Stimulated activated CD4-positive, alpha-beta T cell treated with anti-CD3 and anti-CD28 coated beads, TNF-alpha, amount 100 ng/mL, for 48 hours (primary cell): ENCODE data around the gene SPATA33.
"Not testable (repeated sequence)": the region's sequence is repeated elsewhere in the genome, so short reads cannot be mapped to it uniquely, and the experiment has no call there.

Source experiments
- DNase-seq, 3 donors: peaks; one replicate each; pipeline ENCODE4 v3.0.0-alpha.2; 2020; ENCODE audit warnings: low read depth in 3 of 3

SPATA33 gene

DNA sequence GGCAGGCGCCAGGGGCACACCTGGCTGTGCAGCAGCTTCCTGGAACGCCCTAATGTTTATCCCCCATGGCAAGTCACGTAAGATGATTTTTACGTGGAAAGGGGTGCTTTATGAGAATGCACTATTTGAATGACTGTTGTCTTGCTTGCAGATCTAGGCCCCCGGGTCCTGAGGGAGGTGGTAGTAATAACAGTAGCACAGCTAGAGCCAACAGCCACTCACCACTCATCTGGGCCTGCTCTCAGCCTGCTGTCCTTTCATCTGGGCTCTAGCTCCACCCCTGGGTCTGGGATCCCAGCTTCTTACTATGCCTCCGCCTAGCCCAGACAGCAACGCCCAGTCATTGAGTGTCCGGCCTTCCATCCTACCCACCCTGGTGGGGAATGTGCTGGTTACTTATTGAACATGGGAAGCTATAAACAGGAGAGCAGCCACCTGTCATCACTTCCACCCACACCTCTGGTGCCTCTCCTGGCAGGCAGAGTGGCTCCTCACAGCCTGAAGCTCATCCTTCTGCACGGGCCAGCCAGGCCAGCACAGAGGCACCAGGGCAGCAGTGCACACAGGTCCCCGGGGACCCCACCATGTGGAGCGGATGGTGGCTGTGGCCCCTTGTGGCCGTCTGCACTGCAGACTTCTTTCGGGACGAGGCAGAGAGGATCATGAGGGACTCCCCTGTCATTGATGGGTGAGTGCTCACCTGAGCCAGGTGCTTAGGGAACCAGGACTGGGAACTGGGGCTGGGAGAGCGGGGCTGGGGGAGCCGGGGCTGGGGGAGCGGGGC is 27.6 kb upstream of the SPATA33 start:
- DNase-seq = no peak

DNA sequence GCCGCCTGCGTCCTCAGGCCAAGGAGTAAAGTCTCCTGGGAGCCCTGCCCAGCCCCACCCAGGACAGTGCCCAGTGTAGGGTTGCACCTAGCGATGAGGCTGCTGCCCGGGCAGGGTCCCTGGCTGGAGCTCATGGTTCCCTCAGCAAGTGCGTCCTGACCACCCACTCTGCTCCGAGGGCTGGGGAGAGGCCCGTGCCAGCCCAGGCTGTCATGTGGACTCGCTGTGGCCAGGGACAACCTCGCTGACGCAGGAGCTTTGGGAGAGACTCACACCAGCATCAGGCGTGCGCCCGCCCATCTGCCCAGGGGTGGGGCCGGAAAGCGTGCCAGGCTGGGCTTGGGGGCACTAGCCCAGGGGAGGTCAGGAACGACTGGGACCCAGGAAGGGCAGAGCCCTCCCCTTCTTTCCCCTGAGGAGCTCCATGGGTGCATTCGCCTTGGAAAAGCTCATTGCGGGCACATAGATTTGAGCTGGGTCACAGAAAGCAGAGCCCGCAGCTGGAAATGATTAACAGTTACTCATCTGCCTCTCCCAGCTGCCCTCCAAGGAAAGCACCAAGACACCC is 24.5 kb upstream of the SPATA33 start:
- no peak for DNase-seq

DNA sequence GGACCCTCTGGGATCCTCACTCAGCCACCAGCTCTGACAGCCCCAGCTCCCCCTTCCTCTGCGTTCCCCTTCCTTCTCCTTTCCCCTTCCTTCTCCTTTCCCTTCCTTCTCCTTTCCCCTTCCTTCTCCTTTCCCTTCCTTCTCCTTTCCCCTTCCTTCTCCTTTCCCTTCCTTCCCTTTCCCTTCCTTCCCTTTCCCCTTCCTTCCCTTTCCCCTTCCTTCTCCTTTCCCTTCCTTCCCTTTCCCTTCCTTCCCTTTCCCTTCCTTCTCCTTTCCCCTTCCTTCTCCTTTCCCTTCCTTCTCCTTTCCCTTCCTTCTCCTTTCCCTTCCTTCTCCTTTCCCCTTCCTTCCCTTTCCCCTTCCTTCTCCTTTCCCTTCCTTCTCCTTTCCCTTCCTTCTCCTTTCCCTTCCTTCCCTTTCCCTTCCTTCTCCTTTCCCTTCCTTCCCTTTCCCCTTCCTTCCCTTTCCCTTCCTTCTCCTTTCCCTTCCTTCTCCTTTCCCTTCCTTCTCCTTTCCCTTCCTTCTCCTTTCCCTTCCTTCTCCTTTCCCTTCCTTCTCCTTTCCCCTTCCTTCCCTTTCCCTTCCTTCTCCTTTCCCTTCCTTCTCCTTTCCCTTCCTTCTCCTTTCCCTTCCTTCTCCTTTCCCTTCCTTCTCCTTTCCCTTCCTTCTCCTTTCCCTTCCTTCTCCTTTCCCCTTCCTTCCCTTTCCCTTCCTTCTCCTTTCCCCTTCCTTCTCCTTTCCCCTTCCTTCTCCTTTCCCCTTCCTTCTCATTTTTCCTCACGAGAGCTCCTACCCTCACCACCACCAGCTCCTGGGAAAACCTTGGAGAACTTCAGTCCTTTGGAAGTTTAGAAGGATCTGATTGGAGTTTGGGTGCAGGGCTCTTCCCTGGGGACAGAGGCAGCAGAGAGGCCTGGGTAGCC is 22.9 kb upstream of the SPATA33 start:
- not testable (repeated sequence) for DNase-seq

DNA sequence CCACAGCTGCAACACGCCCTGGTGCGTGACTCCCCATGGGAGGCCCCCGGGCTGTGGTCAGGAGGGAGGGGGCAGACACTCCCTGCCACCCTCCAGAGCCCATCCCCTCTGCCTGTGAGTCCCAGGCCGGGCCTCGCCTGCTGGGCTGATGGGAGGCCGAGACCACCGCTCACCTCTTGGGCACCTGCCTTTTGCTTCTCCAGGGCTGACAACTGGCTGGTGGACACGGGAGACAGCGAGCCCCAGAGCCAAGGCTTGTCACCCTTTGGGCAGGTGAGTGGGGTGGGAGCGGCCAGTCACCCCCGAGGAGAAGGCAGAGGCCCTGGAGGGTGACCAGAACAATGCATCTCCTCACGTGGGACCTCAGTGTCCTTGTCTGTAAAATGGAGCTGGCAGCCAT is 21.0 kb upstream of the SPATA33 start:
- no peak for DNase-seq

DNA sequence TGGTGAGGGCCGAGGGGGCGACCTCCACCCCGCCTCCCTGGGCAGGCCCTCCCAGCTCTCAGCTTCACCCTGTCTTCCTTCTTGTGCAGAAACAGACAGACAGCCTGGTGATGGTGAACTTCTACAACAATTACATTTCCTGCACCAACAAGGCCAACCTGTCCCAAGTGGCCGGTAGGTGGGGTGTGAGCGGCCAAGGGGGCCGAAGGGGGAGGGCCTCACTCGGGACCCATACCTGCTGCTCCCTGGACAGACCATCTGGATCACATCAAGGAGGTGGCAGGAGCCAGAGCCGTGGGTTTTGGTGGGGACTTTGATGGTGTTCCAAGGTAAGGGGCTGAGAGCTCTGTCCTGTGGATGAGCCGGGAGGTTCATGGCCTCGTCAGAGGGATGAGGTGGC is 20.3 kb upstream of the SPATA33 start:
- DNase-seq = no peak

DNA sequence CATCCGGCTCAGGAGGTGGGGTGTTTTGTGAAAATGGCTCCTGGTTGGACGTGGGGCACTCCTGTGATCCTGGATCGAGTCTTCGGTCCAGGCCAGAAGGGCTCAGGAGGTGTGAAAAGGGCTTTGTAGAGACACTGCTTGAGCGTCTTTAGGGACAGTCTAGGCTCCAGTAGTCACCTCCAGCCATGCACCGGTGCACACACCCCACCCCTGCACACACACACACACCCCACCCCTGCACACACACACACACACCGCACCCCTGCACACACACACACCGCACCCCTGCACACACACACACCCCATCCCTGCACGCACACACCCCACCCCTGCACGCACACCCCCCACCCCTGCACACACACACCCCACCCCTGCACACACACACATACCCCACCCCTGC is 19.2 kb upstream of the SPATA33 start:
- DNase-seq = no peak

DNA sequence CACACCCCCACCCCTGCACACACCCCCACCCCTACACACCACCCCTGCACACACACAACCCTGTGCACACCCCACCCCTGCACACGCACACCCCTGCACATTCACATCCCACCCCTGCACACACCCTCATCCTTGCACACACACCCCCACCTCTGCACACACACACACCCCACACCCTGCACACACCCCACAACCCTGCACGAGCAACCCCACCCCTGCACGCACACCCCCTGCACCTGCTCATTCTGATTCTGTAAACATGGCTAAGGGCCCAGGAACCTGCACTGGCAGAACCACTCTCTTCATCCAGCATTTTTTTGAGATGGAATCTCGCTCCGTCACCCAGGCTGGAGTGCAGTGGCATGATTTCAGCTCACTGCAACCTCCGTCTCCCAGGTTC is 18.3 kb upstream of the SPATA33 start:
- DNase-seq = no peak

DNA sequence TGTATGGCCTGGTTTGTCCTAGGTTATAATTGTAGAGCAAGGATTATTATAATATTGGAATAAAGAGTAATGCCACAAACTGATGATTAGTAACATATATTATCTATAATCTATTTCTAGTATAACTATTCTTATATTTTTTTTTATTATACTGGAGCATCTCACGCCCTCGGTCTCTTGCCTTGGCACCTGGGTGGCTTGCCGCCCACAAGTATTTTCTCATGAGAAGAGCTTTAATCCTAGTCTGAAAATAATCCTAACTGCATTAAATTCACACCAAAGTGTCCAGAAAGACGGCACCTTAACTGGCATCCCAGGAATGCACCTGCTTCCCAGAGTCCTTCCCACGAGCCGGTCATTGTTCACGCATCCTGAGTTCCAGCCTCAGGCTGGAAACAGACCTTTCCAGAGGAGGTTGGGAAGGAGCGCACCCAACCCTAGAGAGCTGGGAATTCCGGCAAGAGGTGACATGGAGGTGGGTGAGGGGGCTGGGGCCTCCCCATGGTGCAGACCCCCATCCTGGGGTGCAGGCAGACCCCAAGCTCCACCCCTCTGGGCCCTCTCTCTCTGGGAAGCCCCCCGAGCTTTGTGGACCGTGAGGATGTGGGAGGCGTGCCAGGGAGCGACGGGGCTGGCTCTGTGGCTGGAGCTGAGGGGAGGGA is 16.0 kb upstream of the SPATA33 start:
- DNase-seq = no peak

DNA sequence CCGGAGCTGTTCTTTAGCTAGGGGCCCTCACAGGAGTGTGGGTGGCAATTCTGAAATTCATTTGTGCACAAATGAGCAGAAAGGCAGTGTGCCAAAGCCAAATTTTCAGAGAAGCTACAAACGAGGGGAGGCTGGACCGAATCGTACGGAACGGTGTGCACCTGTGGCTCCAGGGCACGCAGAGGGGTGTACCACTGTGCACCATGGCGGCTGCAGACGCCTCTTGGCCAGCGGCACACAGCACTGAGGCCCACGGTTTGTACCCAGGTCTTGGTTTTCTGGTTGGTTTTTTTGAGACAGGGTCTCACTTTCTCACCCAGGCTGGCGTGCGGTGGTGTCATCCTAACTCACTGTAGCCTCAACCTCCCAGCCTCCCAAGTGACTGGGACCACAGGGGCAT is 15.1 kb upstream of the SPATA33 start:
- no peak for DNase-seq

DNA sequence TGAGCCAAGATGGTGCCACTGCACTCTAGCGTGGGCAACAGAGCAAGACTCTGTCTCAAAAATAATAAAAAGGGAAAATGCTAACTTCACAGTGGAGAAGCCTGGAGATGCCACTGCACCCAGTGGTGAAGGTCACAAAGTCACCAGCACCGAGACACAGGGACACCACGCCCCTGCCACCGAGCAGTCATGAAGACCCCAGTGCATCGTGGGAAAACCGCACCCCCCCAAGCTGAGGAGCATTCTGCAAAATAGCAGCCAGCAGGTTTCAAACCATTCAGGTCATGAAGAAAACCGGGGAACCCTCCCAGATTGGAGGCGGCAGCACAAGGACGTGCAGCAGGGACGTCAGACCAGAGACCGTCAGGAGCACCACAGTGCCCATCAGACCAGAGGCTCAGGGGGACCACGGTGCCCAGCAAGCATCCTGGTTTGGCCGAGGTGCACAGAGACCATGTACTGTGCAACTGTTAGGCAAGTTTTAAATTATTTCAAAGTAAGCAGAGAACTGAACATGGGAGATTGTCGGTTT is 13.8 kb upstream of the SPATA33 start:
- no peak for DNase-seq

DNA sequence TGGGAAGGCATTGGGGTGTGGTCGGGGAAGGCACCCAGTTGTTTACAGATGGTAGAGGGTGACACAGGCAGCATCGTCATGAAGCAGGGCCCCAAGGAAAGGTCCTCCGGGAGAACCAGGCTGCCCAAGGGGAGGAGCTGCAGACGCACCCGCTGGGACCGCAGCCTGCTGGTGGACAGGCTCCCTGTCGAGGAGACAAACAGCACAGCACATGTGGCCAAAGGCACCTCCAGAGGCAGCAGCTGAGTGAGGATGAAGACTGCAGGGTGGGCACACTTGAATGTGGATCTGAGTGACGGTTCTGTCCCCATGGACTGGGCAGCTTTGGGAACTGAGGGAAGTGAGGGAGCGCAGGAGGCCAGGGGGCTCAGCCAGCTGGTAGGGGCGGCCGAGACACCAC is 12.5 kb upstream of the SPATA33 start:
- DNase-seq = no peak

DNA sequence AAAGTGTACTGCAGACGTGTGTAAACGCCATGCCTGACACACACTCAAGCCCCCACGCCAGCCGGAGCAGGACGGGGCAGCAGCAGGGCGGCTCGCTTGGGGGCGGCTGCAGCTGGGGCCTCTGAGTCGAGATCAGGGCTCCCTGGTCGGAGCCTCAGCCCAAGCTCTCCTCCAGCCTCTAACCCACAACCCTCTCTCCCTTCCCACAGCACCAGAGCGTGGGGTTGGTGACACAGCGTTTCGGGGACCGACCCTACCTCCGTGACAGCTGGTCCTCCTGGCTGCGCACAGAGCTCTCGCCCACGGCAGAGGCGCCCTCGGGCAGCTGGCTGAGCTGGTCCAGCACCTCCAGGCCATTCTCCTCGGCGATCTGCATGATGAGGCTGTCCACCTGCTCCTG is 11.4 kb upstream of the SPATA33 start:
- no peak for DNase-seq

DNA sequence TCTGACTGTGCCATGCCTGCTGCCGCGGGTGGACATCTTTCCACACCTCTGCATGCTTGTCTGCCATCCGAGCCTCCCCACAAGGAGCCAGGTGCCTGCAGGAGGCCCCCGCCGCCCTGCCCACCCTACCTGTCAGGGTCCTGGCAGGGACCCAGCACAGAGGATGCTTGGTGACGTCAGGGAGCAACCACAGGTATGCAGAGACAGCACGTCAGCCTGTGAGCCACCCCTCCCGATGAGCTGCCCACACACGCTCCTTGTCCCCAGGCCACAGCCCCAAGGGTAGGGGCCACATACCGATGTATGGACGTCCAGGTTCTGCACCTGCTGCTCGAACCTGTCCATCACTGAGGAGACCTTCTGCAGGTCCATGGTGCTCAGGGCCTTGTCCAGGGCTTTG is 10.7 kb upstream of the SPATA33 start:
- DNase-seq = no peak

DNA sequence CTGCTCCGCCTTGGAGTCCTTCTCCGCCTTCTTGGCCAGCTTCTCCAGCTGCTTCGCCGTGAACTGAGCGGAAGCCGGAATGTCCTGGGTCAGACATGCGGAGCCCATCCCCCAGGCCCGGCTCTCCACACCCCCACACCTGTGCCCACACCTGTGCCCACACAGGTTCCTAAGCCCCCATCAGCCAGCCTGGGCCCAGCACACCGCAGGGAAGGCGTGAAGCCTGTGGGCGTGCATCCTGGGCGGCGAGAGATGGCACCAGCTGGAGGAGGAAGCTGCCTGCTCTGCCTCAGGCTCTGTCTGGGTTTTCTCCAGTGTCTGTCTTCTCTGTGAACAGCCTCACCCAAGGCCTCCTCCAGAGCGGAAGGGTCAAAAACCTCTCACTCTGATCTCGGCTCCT is 6.1 kb upstream of the SPATA33 start:
- no peak for DNase-seq

DNA sequence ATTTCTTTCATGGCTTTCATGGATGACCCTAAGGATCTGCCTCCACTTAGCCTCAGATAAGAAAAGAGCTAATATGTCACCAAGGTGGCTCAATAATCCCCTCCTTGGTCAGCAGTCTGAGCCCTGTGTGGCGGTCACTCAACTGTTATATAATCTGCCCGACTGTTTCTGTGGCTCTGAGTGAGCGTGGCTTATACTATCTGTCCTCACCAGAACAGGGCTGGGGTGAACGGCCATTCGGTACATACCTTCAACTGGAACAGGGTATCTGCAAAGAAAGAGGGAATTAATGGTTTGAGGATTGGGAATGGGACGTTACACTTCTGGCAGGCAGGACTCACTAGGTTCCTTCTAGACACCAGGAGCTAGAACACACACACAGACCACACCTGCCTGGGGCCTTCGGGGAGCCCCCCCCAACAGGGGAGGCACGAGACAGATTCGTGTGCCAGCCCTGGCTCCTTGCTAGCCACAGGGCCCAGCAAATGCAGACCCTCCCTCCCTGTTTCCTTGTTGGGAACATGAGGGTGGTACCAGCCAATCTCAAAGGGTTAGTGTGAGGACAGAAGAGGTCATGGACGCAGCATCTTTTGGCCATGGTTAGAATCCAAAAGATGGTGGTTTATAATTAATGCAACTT is 3.9 kb upstream of the SPATA33 start:
- no peak for DNase-seq

DNA sequence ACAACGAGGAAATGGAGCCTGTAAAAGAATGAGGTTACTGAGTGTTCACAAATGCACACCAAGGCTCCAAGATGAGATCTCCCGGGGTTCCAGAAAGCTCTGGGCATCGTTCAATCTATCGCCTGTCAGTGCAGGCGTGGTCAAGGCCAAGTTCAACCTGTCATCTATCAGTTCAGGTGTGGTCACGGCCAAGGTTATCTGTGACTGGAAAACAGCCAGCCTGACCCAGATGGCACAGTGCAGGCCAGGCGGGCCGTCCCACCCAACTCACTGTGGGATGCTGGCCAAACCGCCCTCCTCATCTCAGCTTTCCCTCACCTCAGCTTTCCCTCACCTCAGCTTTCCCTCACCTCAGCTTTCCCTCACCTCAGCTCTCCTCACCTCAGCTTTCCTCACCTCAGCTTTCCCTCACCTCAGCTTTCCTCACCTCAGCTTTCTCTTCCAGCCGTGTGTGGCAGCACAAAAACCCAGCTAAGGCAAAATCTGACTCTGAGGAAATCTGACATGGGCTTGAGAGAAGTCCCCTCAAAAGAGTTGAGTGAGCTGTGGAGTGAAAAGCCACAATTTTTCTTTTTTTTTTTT is 2.5 kb upstream of the SPATA33 start:
- no peak for DNase-seq

DNA sequence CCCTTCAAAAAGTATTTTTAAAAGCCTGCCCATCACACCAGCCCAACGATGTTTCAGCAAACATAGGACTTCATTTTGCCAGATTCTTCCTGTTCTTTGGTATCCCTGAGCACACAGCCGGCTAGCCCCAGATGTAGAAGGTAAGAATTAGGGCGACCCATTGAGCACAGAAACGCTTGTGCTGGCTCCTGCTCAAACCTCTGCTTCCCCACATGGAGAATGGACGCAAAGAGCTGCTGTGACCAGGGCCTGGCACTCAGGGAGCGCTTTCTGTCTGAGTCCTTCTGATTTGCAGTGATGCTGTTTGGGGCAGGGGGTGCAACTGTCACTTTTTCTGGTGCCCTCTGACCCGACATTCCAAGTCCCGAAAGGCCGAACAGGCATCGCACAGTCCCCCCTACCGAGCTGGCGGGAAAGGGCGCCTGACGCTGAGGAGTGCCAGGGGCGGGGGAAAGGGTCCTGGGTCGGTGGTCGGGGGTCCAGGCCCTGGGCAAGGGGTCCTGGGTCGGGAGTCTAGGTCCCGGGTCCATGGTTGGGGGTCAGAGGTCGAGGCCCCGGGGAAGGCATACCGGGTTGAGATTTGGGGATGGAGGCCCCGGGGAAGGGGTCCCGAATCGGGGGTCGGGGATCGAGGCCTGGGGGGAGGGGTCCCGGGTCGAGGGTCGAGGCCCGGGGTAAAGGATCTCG is 1.1 kb upstream of the SPATA33 start:
- no peak for DNase-seq

DNA sequence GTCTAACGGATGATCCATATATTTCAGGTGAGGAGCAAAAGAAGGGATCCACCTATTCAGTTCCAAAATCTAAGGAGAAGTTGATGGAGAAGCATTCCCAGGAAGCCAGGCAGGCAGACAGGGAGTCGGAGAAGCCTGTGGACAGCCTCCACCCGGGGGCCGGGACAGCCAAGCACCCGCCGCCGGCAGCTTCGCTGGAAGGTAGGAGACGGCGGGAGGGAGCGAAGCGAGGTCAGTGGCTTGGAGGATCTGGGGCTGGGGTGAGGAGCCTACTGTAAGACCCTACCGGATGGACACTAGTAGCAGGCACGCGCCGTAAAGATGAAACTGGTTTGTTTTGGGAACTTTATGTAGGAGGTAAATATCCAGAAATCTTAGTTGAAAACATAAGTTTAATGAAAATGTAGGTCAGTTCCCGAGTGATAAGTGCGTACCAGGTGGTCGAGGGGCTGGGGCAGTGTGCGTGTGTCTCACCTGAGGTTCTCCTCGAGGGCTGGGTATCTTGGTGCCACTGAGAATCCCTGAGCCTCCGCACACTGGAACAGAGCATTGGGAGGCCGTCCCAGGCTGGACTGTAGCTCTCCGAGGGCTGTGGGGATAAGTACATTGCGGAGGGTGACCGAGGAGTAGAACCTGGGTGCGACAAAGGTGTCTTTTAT is 714 bp downstream of the SPATA33 start:
- no peak for DNase-seq

DNA sequence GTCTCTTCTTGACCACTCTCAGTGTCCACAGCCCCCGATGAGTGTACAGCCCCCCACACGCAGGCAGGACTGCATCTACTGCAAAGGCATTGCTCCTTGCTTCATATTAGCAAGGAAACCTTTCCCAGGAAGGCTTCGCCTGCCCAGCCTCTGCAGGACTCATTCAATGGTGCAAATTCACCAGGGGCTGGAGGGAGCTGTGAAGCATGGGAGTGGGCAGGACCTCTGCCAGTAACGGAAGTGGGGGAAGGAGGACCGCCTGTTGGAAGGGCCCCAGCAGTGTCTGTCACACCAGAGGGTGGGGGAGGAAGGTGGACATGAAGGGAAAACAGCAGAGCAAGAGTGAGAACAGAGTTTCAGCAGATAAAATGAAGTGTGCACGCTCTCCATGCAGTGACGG is 2.5 kb downstream of the SPATA33 start:
- DNase-seq = no peak

DNA sequence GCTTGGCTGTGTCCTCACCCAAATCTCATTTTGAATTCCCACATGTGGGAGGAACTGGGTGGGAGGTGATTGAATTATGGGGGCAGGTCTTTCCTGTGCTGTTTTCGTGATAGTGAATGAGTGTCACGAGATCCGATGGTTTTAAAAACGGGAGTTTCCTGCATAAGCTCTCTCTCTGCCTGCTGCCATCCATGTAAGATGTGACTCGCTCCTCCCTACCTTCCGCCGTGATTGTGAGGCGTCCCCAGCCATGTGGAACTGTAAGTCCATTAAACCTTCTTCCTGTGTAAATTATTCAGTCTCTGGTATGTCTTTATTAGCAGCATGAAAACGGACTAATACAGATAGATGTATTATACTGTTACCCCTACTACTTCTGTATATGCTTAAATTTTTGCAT is 3.6 kb downstream of the SPATA33 start:
- no peak for DNase-seq
